ENCODE data around the gene MYO10. TPM values are rescaled to one million over a fixed set of nuclear protein-coding genes. Genes with fewer than 3 reads are reported as not detected.

The MYO10 gene
- total RNA-seq, 1 experiment from 2014 or later: 89.8 TPM

GRCh38 chr5:16936989-16937438 is 926 bp upstream of the MYO10 start:
- no peaks in the 10 kb centered on the region for H3K9me3 Mint-ChIP-seq

More at GRCh38 chr5:16936989-16937438, 926 bp upstream of the MYO10 start:
- Mint-ChIP-seq H3K27ac (no peak overlapping the region), H3K4me1 (peaks cover 45% of the 10 kb centered on the region), H3K27me3 (ENCODE audit: low read depth) (peaks cover 65% of the 10 kb centered on the region), H3K36me3 (no peaks in the 10 kb centered on the region), H3K4me3 (peak overlapping the region; percentile 76)
- ATAC-seq (no peak), DNase-seq (ENCODE audit: low spot score) (no peak)
- POLR2A ChIA-PET: interaction anchor here (0.6 to 1.2 kb wide), 2 partner anchors 254 to 314 kb away, joined by 3 to 7 read pairs; no protein-coding TSS in a partner anchor
- CTCF ChIA-PET: interaction anchor here (1.4 to 2.3 kb wide), 4 partner anchors 36 to 267 kb away, joined by 4 to 19 read pairs (median 12); no protein-coding TSS in a partner anchor
- no peak for TF ChIP-seq IRF2 (CRISPR knock-in tag; IDR thresholded peaks at IDR 0.05; ENCODE audit: borderline replicate concordance, low read depth)
- no peak for TF ChIP-seq OVOL2 (CRISPR knock-in tag; IDR thresholded peaks at IDR 0.05; ENCODE audit: borderline replicate concordance)
- TF ChIP-seq HMGA2 (CRISPR knock-in tag; IDR thresholded peaks at IDR 0.05): no peak
- TF ChIP-seq ZNF396 (CRISPR knock-in tag; IDR thresholded peaks at IDR 0.05; ENCODE audit: borderline replicate concordance): no peak
- no peak for TF ChIP-seq JAZF1 (CRISPR knock-in tag; IDR thresholded peaks at IDR 0.05)
- no peak for TF ChIP-seq ZNF263 (CRISPR knock-in tag; IDR thresholded peaks at IDR 0.05; ENCODE audit: low read depth)
- no peak for TF ChIP-seq ZNF121 (CRISPR knock-in tag; IDR thresholded peaks at IDR 0.05)
- TF ChIP-seq NR2C2 (CRISPR knock-in tag; IDR thresholded peaks at IDR 0.05): no peak
- TF ChIP-seq ZNF671 (CRISPR knock-in tag; IDR thresholded peaks at IDR 0.05): no peak
- no peak for TF ChIP-seq ELF4 (CRISPR knock-in tag; IDR thresholded peaks at IDR 0.05; ENCODE audit: low read depth)
- TF ChIP-seq PRRX2 (CRISPR knock-in tag; IDR thresholded peaks at IDR 0.05): no peak
- TF ChIP-seq SMAD3 (CRISPR knock-in tag; IDR thresholded peaks at IDR 0.05; ENCODE audit: borderline replicate concordance): no peak
- TF ChIP-seq GRHL2 (CRISPR knock-in tag; IDR thresholded peaks at IDR 0.05; ENCODE audit: insufficient replicate concordance, severe bottlenecking): no peak
- no peak for TF ChIP-seq AFF4 (CRISPR knock-in tag; IDR thresholded peaks at IDR 0.05; ENCODE audit: borderline replicate concordance)
- no peak for TF ChIP-seq FOXK1 (CRISPR knock-in tag; IDR thresholded peaks at IDR 0.05)
- no peak for TF ChIP-seq ZSCAN18 (CRISPR knock-in tag; IDR thresholded peaks at IDR 0.05)
- TF ChIP-seq KAT7 (CRISPR knock-in tag; IDR thresholded peaks at IDR 0.05; ENCODE audit: borderline replicate concordance): no peak
- TF ChIP-seq FOXP4 (CRISPR knock-in tag; IDR thresholded peaks at IDR 0.05): no peak
- no peak for TF ChIP-seq NR3C1 (CRISPR knock-in tag; conservative IDR thresholded peaks at IDR 0.05; ENCODE audit: low read depth)
- no peak for TF ChIP-seq CTCF (IDR thresholded peaks at IDR 0.05)
